GM18907 (cell line): Measurements from ENCODE around the gene SIGLEC11.
"Not testable (repeated sequence)": the region's sequence is repeated elsewhere in the genome, so short reads cannot be mapped to it uniquely, and the experiment has no call there.

ENCODE experiments used
- ATAC-seq: cut with Tn5 transposase; IDR thresholded peaks from one replicate; pipeline ENCODE4 v1.9.1; 2021; ENCODE audit warnings: mild to moderate bottlenecking, moderate library complexity; ENCODE audit not compliant: unreplicated experiment

The SIGLEC11 gene, protein sequence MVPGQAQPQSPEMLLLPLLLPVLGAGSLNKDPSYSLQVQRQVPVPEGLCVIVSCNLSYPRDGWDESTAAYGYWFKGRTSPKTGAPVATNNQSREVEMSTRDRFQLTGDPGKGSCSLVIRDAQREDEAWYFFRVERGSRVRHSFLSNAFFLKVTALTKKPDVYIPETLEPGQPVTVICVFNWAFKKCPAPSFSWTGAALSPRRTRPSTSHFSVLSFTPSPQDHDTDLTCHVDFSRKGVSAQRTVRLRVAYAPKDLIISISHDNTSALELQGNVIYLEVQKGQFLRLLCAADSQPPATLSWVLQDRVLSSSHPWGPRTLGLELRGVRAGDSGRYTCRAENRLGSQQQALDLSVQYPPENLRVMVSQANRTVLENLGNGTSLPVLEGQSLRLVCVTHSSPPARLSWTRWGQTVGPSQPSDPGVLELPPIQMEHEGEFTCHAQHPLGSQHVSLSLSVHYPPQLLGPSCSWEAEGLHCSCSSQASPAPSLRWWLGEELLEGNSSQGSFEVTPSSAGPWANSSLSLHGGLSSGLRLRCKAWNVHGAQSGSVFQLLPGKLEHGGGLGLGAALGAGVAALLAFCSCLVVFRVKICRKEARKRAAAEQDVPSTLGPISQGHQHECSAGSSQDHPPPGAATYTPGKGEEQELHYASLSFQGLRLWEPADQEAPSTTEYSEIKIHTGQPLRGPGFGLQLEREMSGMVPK

DNA sequence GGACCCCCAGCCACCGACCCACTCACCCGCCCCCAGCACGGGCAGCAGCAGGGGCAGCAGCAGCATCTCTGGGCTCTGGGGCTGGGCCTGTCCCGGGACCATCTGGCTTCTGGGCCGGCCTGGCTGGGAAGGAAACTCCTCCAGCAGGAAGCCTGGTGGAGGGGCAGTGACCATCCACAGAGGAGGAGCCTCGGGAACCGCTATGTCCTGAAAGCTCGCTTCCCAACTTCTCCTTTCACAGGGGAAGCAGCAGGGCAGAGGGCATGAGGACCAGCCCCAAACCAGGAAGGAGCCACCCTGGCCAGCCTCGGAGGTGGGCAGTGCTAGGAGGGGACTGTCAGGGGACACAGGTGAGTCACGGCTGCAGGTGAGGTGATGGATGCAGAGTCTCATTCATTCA lies at the start of gene SIGLEC11:
SIGLEC11 (minus strand) TSS at position 193 of the 400 bp plus-strand sequence; CDS start at position 102, 91 bp downstream.
- ATAC-seq = not testable (repeated sequence)

DNA sequence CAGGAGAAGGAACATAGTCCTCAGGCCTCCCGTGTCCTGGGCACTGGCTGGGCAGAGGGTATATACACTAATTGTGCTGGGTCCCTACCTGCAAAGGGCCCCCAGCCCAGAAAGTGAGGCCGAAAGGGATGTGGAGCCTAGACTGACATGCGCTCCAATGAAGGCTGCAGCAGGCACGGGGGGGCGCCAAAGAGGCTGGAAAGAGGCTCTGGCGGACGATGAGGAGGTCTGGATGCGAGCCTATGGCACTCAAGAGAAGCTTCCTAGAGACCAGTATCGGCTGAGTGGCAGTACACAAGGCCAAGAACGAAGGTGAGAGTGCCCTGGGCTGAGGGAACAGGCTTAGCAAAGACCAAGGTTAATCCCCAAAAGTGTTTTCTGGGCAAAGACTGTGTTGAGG lies 47.6 kb upstream of the SIGLEC11 start:
- ATAC-seq = no peak

DNA sequence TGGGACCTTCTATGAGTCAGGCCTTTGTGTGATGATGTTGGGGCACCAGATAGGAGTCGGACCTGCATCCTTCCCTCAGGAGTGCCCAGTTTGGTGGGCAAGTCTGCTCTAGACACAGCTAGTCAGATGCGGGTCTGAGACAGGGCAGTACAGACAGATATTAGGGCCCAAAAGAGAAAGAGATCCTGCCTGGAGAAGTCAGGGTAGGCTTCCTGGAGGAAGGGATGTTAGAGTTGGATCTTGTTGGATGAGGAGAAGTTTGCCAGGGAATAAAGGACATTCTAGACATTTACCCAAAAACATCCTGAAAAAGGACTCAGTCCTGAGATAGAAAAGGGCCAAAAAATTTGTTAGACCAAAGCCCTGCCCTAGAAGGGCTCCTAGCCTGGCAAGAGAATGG lies 47.0 kb upstream of the SIGLEC11 start:
- ATAC-seq = no peak

DNA sequence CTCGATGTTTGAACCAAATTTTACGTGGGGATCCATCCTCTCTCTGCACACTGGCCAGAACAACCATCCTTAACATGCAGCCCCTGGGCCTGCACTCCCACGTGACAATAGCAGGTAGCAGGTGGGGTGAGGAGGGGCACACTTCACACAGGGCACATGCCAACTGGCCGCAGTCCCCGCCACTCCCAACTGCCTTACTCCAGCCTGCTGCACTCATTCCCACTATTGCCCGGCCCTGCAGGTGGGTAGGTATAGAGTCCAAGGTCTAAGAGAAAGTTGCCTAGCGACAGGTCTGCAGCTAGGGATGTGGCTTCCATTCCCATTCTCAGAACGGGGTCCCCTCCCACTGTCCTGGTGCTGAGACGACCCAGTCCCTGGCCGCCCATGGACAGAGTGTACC lies 46.2 kb upstream of the SIGLEC11 start:
- ATAC-seq = no peak

DNA sequence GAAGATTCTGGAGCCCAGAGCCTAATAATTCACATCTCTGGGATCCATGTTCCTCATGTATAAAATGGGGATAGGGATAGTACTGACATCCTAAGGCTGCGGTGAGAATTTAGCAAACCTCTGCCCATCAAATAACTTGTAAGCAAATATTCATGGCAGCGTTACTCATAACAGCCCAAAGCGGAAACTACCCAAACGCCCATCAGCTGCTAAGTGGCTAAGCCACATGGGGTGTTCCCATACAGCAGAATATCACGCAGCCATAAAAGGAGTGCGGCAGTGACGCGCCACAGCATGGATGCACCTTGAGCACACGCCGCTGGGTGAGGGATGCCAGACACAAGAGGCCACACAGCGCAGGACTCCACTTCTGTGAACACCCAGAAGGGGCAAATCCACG lies 44.5 kb upstream of the SIGLEC11 start:
- ATAC-seq = no peak

DNA sequence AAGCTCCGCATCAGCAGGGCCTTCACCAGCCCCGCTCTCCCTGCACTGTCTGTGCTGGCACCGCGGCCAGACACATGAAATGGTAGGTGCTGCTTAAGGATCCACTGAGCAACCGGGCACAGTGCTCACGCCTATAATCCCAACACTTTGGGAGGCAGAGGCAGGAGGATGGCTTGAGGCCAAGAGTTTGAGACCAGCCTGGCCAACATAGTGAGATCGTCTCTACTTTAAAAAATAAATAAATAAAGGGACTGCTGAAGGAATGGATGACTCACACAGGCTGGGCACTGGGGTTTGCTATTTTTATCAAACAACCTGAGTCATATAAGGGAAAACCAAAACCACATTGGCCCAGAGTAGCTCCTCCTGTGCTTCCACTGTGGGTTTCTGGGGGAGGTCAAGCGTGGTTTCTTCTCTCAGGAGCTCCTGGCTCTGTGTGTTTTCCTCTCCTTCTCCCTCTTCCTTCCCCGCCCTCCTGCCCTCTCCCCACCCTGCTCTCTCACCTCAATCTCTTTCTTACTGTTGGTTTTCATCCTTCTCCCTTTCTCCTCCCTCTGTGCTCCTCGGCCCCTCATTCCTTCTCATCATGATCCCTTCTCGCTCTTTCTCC lies 42.9 kb upstream of the SIGLEC11 start:
- ATAC-seq = no peak

DNA sequence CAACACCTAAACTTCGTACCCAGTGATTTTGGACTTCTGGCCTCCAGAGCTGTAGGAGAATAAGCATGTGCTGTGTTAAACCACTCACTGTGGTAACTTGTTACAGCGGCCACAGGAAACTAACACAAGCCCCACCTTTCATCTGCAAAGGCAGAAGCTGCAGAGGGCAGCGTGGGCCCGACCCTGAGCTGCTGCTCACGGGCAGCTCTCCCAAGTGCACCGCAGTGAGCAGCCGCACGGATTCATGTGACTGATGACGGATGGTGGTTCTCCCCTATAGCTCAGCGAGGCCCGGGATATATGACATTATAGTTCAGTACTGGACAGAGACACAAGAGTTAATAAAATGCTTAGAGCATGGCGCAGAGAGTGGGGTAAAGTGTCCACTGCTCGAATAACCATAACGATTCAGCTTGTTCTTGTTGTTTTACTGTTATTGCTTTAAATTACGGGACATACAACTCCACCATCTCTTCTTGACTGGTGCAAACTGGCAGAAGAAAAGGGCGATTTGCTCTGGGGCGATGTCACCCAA lies 42.3 kb upstream of the SIGLEC11 start:
- no peak for ATAC-seq

DNA sequence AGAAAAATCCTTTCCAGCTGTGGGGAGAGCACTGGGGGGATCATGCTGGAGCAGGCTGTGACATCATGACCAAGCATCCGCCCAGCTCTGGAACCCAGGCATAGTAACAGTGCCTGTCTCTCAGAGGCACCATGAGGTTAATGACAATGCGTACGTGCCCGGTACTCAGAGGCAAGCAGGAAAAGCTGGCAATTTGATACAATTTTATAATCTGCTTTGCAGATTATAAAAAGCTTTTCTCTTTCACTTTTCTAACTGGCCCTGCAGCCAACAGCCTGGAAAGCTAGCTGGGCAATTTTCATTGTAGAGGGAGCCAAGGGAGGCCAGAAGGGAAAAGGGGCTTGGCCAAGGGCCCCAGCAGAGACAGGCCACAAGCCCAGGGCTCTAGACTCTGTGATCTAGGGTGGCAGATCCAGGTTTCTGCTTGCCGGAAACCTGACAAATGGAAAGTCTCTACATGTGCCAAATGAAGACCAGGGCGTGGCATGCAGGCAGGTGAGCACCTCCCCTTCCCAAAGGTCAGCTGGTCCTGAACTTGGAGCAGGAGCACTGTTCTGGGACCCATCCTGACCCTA lies 41.5 kb upstream of the SIGLEC11 start:
- ATAC-seq = no peak

DNA sequence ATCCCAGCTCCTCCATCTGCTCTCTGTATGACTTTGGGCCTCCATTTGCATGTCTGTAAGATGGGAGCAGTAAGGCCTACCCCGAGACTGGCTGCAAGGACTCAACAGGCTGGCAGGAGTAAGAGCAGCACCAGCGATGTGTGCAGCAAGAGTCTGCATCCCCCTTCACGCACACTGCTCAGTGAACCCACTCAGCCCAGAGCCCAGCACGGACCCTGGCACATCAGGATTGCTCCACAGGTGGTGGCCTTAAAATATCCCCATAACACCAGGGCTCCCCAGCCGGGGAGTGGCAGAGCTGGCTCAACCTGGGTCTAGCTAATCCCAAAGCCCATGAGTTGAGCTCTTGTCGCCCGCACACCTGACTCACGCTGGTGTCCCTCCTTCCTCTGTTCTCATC lies 40.8 kb upstream of the SIGLEC11 start:
- ATAC-seq = no peak

DNA sequence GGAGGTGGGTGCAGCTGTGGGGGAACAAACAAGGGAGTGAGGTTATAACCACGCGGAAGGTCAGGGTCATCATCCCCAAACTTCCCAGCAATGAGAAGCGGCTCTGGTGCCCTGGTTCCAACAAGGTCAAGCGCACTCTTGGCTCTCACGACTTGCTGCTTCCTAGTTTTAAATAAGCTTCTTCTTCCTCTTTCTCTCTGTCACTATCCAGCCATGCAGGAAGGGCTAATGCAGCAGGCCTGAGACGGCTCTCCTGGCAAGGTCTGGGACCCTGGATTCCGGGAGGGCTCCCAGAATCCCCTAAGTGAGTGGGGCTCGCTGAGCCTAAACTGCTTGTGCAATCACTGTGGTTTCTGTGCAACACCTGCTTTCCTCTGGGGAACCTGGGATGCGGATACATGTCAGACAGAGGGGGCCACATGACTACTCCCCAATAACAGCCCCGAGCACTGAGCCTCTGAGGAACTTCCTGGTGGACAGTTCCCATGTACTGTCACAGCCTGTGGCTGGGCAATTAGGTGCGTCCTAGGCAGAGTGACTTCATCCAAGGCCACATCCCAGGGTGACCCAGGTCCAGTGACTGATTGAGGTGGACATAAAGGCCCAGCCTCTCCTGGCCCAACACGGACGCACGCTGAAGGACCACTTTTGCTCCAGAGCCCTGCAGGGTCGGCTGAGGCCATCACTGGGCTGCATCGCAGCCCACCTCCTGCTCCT lies 40.0 kb upstream of the SIGLEC11 start:
- ATAC-seq = no peak

DNA sequence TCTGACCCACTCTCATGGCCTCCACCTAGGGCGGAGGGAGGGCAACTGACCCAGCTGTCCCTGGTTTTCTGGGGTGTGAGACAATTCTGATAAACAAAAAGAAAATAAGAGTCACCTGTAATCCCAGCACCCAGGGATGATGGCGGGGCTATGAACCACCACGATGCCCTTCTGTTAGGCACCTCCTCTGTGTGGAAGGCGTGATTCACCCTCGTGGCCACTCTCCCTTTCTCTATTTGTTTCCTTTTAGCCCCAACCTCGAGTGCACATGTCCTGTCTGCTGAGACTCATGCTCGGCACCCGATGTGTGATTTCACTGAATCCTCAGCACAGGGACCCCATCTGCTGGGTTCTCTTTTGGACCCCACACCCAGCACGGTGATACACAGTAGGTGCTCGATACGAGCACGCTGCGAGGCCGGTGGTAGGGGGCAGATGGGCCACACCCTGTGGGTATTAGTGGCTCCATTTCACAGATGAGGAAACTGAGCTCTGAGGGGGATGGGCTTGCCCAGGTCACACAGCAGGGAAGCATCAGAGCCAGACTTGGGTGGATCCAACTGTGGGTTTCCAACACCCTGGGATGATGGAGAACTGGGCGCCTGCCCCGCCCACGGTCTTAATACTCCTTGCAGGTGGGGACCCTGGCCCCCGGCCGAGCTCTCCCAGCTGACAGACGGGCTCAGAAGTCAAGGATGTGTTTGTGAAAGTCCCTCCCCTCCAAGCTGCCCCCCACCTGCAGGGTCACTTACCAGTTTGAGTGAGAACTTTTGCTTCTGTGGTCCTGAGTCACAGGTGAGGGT lies 39.3 kb upstream of the SIGLEC11 start:
- ATAC-seq = no peak

DNA sequence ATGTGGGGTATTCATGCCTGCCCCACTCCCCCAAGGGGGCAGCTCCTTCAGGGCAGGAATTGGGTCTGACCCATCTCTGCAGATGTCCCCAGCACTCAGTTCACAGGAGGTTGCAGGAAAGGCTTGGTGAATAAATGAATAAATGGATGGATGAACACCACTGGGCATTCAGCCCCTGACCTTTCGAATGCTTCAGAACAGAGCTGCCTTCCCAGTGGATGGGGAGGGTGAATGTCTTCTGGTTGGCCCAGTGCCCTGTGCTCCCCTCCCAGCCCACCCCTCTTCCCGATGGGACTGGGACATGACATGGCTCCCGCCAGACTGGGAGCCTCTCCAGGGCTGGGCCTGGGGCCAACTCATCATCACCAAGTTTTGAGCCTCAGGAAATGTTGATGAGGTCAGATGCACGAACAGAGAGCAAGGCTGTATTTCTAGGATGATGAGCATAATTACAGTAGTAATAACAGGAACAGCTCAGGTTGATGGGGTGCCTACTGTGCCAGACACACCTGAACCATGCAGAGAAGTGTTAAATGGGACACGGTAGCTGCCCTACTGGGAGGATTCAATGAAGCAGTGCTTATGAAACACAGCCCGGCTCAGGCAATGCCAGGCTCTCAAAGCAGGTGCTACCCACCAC lies 38.5 kb upstream of the SIGLEC11 start:
- ATAC-seq = no peak

DNA sequence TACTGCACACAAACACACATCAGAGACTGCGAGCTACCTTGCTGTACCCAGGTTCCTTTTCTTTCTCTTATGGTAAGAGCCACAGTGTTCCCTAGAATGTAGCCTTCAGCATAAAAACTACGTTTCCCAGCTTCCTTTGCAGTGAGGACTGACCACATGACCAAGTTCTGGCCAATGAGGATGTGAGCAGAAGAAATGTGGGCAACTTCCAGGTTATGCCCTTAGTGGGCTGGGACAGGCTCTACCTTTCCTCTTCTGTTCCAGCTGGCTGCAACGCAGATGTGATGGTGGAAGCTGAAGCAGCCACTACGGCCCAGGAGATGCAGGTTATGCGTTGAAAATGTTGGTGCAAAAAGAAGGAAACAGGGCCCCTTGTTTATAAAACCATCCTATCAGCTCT lies 36.7 kb upstream of the SIGLEC11 start:
- ATAC-seq = no peak

DNA sequence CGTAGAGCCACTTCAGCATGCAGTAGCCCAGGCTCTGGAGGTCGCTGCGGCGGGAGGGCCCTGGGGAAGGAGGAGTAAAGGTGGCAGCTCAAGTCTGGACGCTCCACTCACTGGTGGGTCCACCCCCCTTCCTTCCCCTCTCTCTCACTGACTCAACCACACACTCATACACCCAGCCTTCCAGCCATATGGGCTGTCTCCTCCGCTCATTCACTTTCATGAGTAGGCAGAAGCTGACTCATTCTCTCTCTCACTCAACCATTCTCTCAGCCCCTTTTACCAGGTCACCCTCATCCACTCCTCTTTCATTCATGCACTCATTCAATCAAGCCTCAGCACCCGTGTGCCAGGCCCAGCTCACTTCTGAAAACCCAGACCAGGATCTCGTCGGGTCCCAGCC lies 27.5 kb upstream of the SIGLEC11 start:
- ATAC-seq = no peak

DNA sequence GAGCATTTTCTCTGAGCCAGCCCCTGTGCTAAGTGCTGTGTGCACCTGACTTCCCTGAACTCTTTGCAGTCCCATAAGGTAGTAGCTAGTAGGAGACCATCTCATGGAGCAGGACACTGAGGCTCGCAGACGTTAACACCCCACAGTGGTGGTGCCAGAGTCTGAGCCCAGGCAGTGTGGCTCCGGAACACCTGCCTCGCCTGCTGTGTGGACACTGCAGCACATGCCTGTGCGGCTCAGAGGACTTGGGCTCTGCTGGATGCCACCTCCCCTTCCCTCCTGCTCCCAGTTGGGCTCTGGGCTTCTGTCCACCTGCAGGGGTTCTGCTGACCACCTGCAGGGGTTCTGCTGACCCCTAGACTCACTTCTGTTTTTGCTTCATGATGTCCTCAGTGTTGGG lies 27.0 kb upstream of the SIGLEC11 start:
- no peak for ATAC-seq

DNA sequence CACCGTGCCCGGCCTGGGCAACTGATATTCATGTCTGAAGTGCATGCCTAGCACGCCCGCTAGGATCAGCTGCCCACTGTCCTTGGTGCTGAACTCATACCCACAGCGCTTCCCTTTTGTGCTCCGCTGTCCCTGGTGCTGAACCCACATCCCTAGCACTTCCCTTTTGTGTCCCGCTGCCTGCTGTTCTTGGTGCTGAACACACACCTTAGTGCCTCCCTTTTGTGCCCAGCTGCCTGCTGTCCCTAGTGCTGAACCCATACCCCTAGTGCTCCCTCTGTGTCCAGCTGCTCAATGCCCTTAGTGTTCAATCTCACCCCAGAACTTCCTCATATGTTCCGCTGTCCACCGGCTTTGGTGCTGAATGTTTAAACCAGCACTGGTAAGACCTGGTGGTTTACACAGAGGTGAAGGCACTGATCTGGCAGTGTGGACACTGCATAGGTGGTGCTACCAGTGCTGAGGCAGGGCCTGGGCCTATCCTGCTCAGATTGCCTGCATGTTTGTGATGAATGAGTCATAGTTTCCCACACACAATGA lies 26.3 kb upstream of the SIGLEC11 start:
- ATAC-seq = no peak

DNA sequence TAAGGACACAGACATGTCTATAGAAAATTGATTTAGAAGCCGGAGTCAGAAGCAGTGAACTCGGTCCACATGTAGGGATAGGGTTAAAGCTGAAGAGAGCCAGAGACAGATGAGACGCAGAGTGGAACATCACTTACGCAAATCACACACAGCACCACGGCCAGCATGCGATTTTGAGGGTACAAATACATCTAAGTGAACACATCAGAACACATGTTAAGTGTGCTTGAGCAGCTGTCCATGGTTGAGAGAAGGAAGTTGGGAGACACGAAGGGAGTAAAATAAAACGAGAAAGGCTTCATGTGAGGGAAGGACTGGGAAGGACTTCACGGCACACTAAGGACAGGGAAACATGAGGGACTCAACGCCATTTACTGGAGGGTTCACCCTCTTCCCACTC lies 25.4 kb upstream of the SIGLEC11 start:
- ATAC-seq = no peak

DNA sequence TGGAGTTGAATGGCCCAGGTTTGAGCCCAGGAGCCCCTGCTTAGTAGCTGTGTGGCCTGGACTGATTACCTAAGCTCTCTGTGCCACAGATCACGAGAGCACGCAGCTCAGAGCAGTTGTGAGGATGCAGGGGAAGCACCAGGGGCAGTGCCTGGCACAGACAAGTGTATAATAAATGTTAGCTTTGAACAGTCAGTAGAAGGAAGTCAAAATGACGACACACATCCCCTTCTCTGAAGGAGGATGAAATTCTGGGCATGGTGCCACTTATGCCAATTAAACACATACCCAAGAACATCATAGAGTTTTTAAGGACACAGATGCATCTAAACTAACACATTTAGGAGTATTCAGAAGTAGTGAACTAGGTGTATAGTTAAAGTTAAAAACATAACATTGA lies 24.9 kb upstream of the SIGLEC11 start:
- ATAC-seq = no peak

DNA sequence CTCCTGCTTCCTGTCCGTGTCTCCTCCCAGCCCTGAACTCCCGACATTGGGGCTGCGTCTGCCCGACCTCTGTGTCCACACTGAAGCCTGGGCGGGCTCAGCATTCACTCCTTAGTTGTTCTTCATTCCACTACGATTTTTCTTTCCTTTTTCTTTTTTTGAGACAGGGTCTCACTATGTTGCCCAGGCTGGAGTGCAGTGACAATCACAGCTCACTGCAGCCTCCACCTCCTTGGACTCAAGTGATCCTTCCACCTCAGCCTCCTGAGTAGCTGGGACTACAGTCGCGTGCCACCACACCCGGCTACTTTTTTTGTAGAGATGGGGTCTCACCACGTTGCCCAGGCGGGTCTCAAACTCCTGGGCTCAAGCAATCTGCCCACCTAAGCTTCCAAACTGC lies 23.5 kb upstream of the SIGLEC11 start:
- no peak for ATAC-seq
